Urinary bladder (tissue), 4 donors: Measurements from ENCODE around the gene C2orf81. TPM values are rescaled to one million over a fixed set of nuclear protein-coding genes. Genes with fewer than 3 reads are reported as not detected.

Experiments
- DNase-seq: peaks from one replicate; pipeline ENCODE4 v3.0.0-alpha.2; 2015; ENCODE audit errors: extremely low spot score
- H3K27ac ChIP-seq: one replicate; pipeline ENCODE4 v1.5.1; 2013; ENCODE audit warnings: low read depth, mild to moderate bottlenecking, moderate library complexity
- H3K36me3 ChIP-seq: one replicate; pipeline ENCODE4 v1.6.1; 2013; ENCODE audit warnings: mild to moderate bottlenecking, moderate library complexity; ENCODE audit not compliant: insufficient read depth
- H3K4me1 ChIP-seq: one replicate; pipeline ENCODE4 v1.6.1; 2013; ENCODE audit warnings: mild to moderate bottlenecking, moderate library complexity; ENCODE audit not compliant: insufficient read depth
- H3K4me3 ChIP-seq: one replicate; pipeline ENCODE4 v1.5.1; 2013; ENCODE audit warnings: low read depth, low read length
- WGBS: extraction: QIAGEN DNeasy Blood & Tissue Kit; methylation state at CpG from one replicate; pipeline ENCODE4 v1.1.7; 2013; 5-methylcytosine and 5-hydroxymethylcytosine counted together
- polyA plus RNA-seq: library from polyadenylated mRNA; stranded (reverse); fragments of 200-250 nt; gene quantifications from one replicate; pipeline ENCODE4 v1.2.3, GENCODE V29; 2013
- total RNA-seq: library from RNA; depleted of rRNA; stranded (reverse); fragments of >200 nt; gene quantifications from one replicate; pipeline ENCODE4 v1.2.3, GENCODE V29; 2014
- donor health status: healthy with polysubstance abuse.
- donor health status: healthy.

The C2orf81 gene
- total and polyA plus RNA-seq, 2 donors, result 0.74 to 4.9 TPM

DNA sequence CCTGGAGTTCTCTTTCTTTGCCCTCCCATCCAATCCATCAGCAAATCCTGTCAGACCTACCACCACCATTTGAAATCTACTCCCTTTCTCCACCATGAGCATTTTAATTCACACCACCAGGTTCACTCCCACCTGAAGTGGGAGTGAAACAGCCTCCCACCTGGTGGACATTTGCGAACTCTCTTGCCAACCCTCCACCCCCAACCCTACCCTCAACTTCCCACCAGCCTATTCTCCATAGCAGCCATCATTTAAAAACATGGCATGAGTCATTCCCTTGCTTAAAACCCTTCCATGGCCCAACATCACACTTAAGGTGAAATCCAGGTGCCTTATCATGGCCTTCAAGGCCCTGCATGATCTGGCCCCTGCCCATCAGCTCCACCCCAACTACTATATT is 16.8 kb upstream of the C2orf81 start:
- peaks cover 1% of the 10 kb centered on the region for H3K4me1 ChIP-seq
- WGBS, result 96% methylated on average over 1 of the region's 1 CpG
- no peak for DNase-seq
- H3K36me3 ChIP-seq, result no peaks in the 10 kb centered on the region
- H3K4me3 ChIP-seq, result no peak overlapping the region
- no peak overlapping the region for H3K27ac ChIP-seq

DNA sequence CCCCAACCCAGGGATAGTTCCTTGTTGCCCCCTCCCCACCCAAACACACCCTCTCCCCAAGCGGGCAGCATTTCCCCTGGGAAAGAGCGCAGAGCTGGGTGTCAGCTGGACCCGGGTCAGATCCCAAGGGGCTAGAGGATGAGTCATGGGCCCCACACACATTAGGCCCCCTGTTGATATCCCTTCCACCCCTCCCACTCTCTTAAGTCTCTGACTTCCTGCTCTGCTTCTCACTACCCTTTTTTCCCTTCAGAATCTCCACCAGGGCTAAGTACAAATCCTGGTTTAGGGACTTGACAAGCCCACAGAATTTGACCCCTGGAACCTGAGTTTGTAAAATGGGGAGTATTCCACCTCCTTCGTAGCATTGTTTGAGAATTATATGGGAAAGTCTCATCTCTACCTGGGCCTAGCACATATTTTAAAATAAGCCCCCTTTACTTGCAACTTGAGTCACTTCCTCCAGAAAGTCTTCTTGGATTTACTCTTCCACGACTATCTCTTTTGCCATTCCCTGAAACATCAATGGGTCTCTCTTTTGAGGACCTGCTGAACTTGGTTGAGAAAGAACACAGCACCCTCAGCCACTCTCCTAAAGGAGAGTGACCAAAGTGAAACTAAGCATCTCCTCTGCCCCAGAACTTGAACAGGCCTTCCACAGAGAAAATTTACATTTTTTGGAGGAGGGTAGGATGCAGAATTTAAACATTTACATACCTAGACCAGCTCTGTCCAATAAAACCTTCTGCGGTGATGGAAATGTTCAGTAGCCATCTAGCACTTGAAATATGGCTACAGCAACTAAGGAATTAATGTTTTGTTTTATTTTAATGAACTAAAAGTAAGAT is 15.7 kb upstream of the C2orf81 start:
- no peak overlapping the region for H3K27ac ChIP-seq
- no peaks in the 10 kb centered on the region for H3K36me3 ChIP-seq
- 72% methylated on average over 6 of the region's 6 CpGs for WGBS
- peaks cover 1% of the 10 kb centered on the region for H3K4me1 ChIP-seq
- DNase-seq, result no peak
- no peak overlapping the region for H3K4me3 ChIP-seq

DNA sequence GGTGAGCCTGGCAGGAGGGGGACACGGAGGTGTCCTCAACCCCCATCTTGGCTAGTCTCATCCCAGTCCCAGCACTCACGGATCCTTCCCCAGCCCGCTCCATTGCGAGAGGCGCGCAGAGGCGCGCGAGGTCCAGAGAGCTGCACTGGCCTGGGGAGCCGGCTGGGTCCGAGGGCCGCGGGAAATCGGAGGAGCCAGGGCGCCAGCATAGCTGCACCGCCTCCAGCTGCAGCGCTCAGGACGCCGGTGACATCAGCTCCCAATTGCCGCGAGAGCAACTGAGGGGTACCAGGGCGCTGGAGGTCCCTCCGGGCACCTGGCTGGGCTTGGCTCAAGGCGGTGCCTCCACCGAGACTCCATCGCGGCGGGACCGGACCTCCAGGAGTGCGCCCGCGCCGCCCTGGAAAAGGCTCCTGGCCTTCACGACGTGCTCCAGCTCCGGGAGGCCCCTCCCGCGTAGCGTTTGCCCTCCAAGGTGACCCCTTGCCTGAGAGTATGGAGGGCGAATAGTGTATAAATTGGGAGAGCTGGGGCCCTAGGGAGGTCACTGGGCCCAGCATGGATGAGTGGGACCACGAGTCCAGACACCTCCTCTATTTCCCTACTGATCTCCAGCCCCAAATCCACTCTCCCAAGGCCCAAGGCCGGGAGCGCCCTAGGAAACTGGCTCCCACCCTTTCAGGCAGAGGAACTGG is 14.8 kb upstream of the C2orf81 start:
- H3K36me3 ChIP-seq, result no peaks in the 10 kb centered on the region
- 65% methylated on average over 43 of the region's 43 CpGs for WGBS
- H3K27ac ChIP-seq, result no peak overlapping the region
- H3K4me1 ChIP-seq, result no peaks in the 10 kb centered on the region
- H3K4me3 ChIP-seq, result no peak overlapping the region
- DNase-seq, result no peak

DNA sequence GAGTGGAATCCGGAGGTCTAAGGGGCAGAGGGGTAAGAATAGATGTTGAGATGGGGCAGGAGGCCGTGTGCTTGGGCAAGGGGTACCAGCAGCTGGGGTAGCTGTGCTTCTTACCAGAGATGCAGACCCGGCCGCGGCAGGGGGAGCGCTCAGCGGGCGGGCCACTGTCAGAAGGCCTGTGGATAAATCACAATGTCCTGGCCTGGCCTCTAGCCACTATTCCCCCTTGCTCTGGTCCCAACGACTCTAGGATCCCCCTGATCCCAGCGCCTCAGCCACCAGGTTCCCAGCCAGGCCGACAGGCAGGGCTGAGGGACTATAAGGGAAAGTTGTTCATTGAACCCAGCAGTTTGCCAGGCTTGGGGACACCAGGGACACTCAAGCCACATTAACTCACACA is 9.1 kb upstream of the C2orf81 start:
- WGBS, result 83% methylated on average over 11 of the region's 11 CpGs
- H3K4me3 ChIP-seq, result no peak overlapping the region
- DNase-seq, result no peak
- no peaks in the 10 kb centered on the region for H3K4me1 ChIP-seq
- H3K27ac ChIP-seq, result no peak overlapping the region
- H3K36me3 ChIP-seq, result no peaks in the 10 kb centered on the region

DNA sequence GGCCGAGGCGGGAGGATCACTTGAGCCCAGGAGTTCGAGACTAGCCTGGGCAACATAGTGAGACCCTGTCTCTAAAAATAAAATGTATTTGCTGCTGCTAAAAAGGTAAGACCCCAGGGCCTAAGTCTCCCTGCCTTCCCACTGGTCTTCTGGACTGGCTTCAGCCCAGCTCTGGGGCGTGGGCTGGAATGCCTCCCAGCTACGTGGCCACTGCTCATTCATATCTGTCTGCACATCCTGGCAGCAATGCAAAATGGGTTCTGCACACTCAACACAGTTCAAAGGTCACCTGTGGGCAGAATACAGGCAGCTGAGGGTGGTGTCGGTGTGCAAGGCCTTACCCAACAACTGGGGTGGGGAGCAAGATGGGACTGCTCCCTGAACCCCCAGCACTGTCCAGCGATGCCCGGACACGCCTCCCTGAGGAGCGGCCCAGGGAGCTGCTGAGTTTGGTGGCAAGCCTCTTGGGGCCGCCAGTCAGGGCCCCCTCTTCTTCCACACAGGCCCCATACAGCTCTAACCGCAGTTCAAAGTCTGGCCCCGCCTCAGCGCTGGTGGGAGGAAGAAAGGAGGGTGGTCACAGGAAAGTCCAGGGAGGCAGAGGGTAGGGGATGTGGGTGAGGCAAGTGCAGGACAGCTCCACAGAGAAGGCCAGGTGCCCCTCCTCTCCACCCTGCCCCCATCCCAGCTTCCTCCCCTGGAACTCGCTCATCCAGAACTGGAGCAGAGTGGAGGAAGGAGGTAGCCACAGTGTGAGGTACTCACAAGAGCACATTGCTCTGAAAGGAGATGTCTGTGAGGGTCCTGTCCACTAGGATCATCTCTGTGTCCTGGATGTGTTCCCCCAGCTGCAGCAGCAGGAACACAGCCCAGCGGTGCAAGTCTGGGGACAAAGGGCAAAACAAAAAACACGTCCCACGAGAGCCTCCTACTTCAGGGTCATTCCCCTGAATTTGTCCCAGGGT is 8.3 kb upstream of the C2orf81 start:
- Histone ChIP-seq H3K4me3 (no peak overlapping the region), H3K27ac (no peak overlapping the region), H3K4me1 (no peaks in the 10 kb centered on the region), H3K36me3 (no peaks in the 10 kb centered on the region)
- WGBS, result 89% methylated on average over 18 of the region's 18 CpGs
- DNase-seq, result no peak

DNA sequence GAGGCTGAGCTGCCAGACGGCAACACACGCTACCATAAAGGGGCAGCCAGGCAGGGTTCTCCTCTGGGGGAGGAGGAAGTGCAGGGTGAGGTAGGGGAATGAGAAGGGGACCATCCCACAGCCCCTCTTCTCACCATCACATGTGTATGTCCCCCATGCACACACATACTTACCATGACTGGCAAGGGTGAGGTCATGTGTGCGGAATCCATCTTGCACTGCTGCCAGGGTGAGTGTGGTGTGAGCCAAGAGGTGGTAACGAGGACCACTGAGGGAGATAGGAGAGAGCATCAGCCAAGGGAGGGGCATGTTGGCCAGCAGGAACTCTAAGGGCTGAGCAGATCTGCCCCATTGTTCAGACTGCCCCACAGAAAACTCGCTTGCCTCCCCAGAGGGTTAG is 7.3 kb upstream of the C2orf81 start:
- DNase-seq, result no peak
- Histone ChIP-seq H3K36me3 (no peaks in the 10 kb centered on the region), H3K27ac (no peak overlapping the region), H3K4me1 (no peaks in the 10 kb centered on the region), H3K4me3 (no peak overlapping the region)
- 76% methylated on average over 5 of the region's 5 CpGs for WGBS

DNA sequence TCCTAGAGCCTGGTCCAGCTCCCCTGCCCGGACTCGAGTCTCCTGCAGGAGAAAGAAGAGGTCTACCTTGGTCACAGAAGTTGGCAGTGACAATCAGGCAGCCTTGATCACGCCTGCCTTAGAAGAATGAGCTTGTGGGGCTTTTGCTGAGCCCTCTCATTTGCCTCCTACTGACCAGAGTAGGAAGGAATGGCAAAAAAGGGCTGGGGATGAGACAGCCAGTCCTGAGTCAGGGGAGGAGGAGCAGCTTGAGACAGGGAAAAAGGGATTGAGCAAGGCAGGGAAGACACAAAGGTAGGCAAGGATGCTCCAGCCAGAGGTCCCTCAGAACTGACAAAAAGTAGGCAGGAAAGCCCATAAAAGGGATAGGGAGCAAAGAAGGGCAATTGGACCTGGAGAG is 6.1 kb upstream of the C2orf81 start:
- DNase-seq, result no peak
- Histone ChIP-seq H3K36me3 (no peaks in the 10 kb centered on the region), H3K4me1 (no peaks in the 10 kb centered on the region), H3K27ac (no peak overlapping the region), H3K4me3 (no peak overlapping the region)
- WGBS, result 85% methylated on average over 3 of the region's 3 CpGs

DNA sequence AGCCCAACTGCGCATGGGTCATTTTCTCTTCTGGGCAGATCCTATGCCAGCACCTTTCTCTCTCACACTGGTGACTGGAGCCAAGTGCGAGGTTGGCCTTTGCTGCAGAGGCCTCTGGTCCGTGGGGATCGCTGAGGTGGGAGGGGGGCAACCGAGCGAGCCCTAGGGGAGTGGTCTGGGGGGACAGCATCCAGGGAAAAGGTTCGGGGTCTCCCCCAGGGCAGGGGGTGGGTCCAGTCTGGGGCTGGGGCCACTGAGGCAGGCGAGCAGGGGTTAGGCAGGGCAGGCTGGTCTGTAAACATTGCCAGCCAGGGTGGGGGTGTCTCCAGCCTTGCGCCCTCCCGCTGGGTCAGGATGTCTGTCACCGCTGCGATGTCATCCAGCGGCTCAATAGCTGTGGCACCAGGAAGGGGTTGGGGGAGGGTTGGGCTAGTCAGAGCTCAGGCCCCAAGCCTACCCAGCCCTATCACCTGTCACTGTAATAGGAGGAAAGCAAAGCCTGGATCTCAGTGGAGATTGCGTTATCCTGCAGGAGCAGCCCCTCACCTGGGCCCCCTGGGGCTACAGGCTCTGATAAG is 4.9 kb upstream of the C2orf81 start:
- Histone ChIP-seq H3K36me3 (no peaks in the 10 kb centered on the region), H3K4me3 (no peak overlapping the region), H3K27ac (no peak overlapping the region), H3K4me1 (no peaks in the 10 kb centered on the region)
- DNase-seq, result no peak
- 83% methylated on average over 14 of the region's 14 CpGs for WGBS

DNA sequence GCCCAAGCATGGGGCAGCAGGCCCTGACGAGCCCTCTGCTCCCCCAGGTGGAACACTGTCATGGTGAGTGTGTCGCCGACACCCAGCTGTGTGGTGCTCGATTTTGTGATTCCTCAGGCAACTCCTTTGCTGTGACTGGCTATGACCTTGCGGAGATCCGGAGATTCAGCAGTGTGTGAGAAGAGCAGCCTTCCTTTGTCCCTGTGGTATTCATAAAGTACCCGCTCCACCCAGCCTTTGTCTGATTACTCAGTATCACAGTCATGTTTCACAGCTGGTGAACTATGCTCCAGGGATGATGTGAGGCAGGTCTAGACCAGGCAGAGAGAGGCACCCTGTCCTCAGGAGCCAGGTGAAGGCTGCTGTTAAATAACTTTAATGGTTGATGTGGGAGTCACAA is 4.1 kb upstream of the C2orf81 start:
- DNase-seq, result no peak
- WGBS, result 81% methylated on average over 7 of the region's 7 CpGs
- H3K4me3 ChIP-seq, result no peak overlapping the region
- H3K27ac ChIP-seq, result no peak overlapping the region
- H3K4me1 ChIP-seq, result no peaks in the 10 kb centered on the region
- H3K36me3 ChIP-seq, result no peaks in the 10 kb centered on the region

DNA sequence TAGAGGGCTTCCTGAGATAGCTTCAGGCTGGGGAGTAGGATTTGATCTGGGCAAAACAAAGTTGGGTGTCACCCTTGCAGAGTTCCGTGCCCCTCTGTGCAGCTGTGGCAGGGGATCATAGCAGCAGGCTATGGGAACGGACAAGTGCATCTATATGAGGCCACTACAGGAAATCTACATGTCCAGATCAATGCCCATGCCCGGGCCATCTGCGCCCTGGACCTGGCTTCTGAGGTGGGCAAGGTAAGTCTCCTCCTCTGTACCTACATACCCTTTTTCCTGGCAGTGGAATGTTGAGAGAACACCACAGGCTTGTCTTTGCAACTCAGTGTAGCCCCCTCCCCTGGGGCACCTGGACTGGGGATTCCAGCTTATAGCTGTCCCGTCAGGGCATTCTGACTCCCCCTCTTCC is 3.6 kb upstream of the C2orf81 start:
- no peaks in the 10 kb centered on the region for H3K36me3 ChIP-seq
- no peaks in the 10 kb centered on the region for H3K4me1 ChIP-seq
- 82% methylated on average over 5 of the region's 5 CpGs for WGBS
- no peak overlapping the region for H3K27ac ChIP-seq
- no peak for DNase-seq
- no peak overlapping the region for H3K4me3 ChIP-seq

DNA sequence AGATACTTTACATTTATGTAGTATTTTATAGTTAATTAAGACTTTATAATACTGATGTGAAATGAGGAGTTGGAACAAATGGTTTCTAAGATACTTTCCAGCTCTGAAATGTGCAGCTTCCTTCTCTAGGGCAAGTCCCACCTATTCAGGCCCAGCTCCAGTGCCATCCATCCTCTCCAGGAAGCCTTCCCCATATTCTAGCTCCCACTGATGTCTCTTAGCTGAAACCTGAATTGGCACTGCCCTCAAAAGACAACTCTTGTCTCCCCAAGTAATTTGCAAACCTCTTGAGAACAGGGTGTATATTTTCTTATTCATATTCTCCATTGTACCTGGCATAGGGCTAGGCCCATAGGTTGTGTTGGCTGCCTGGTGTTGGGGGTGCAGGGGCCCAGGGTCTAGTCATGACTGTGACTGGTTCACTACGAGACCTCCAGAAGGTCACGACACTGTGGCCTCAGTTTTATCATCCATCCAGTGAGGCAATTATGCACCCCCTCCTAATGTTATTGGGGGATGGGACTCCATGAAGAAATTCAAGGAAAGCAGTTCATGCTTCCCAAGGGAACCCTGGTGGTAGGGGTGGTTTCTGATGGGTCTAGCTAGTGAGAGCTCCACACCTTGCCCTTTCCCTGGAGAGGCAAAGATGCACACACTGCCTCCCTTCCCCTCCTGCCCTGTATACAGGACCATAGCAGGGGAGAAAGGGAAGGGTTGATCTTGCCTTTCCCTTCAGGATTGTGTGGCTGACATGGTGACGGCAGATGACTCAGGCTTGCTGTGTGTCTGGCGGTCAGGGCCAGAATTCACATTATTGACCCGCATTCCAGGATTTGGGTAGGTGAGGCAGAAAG is 2.9 kb upstream of the C2orf81 start:
- no peak overlapping the region for H3K4me3 ChIP-seq
- H3K36me3 ChIP-seq, result no peaks in the 10 kb centered on the region
- DNase-seq, result no peak
- WGBS, result 75% methylated on average over 5 of the region's 5 CpGs
- H3K4me1 ChIP-seq, result no peaks in the 10 kb centered on the region
- H3K27ac ChIP-seq, result no peak overlapping the region

DNA sequence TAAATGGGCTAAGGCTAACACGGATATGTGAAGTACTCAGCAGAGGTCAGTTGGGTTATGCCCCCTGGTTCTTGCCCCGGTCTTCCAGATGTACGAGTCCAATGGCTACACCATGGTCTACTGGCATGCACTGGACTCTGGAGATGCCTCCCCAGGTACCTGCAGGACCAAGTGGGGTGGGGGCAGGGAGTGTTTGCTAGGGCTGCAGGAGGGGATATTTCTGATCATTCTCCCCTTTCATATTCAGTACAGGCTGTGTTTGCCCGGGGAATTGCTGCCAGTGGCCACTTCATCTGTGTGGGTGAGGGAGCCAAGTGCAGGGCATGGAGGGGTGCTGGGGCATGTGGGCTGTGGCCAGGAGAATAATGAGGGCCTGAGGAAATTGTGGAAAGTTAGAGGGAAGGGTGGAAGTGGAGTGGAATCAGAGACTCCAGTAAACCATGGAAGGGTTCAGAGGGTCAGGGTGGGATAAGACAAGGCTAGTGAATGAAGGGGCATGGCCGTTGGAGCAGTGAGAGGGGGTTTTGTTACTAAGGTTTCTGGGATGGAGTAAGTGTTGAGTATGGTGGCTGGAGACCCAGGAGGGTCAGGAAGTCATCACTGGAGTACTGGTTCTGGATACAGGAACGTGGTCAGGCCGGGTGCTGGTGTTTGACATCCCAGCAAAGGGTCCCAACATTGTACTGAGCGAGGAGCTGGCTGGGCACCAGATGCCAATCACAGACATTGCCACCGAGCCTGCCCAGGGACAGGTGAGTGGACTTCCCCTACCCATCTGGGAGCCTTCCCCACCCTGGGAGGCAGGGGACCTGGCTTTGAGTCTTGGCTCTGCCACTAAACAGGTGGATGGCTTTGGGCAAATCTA is 2.0 kb upstream of the C2orf81 start:
- WGBS, result 79% methylated on average over 9 of the region's 9 CpGs
- H3K36me3 ChIP-seq, result no peaks in the 10 kb centered on the region
- DNase-seq, result no peak
- no peak overlapping the region for H3K27ac ChIP-seq
- no peak overlapping the region for H3K4me3 ChIP-seq
- no peaks in the 10 kb centered on the region for H3K4me1 ChIP-seq
